ENCODE data around the gene TGFBR2.

TGFBR2 gene

DNA sequence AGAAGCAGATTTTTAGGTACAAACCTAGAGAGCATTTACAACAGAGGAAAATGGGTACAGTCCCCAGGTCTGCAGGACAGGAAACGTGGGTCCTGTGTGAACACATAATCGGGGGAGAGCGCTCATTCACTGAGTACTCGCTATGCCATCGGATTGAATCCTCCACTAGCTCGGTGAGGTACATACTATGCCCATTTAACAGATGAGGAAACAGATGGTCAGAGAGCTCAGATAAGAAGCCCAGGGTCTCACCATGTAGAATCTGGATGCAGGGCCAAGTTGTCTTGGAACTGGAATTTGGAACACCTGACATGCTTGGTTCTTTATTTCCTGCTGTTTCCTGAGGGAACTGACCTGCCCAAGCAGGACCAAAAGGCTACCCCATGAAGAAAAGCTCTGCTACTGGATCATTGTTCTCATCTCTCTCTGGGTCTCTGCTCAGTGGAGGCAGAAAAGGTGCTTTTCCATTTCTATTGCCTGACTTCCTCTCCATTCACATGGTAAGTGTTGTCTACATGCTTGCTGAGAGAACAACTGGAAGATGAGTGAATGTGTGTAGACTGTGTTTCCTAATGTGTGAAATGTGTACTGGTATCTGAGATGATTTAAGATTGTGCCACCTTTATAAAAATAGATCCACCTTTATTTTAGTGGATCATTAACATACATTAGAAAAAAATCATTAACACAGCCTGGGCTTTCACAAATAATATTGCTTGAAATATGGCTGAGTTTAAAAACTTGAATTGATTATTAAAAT lies 89.1 kb downstream of the TGFBR2 start:
- no peak for FAIRE-seq

DNA sequence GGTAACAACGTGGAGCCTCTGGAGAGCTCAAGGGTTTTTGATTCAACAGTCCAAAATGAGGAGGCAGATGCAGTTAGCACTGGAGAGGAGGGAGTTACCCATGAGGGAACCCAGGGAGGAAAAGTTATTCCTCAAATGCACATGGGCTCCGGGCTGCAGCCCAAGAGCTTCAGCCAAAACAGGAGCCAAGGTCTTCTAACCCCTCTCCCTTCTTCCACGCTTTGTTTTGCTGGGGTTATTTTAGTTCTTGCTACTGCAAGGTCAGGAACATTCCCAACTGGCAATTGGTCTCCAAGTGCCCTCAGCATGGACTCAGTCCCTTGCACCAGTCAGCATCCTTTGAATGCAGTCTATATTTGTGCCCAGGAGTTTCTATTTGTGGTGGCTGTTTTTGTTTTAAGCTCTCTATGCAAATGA lies 90.0 kb downstream of the TGFBR2 start:
- FAIRE-seq: no peak

DNA sequence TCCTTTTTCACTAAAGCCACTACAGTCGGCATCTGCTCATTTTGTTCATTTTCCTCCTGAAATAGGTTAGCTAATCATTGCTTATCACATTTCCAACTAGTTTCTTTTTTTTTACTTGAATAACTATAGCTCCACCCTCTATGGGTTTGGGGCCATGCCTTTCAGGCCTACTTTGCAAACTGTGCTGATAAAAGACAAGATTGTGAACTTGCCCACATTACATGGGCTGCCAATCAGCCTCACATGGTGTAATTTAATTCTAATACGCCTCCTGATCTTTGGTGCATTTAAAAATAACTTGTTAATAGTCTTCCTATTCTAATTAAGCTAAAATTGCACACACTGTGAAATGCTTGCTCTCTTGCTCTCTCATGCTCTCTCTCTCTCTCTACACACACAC lies 90.5 kb downstream of the TGFBR2 start:
- FAIRE-seq: no peak

GRCh38 chr3:30698549-30698948 lies 92.1 kb downstream of the TGFBR2 start:
- FAIRE-seq: no peak

GRCh38 chr3:30699927-30700326 lies 93.5 kb downstream of the TGFBR2 start:
- no peak for FAIRE-seq

DNA sequence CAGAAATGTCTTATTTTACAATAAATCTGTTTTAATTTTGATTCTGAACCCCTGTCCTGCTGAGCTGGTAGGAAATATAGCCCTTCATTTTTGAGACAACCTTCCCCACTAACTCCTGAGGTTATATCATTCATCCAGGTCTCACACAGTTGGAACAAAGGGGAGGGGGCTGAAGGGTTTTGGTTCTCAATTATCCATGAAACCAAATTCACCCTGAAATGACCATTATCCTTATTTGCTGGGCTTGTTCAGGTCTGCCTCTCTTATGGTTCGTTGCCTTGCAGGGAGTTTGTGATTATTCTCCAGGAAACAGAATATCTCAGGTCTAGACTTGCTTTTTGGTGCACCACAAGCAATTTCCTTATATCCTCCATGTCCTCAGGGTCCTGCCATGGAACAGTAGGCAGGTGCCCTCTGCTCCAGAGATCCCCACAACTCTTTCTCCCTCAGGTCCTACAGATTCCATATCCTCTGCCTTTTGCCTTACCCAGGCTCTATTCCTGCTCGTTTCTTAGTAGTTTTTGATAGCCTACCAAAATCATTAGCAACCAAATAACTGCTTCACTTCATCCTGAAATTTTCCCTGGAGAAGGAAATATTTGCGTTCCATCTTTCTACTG lies 94.4 kb downstream of the TGFBR2 start:
- no peak for FAIRE-seq

- no peak for FAIRE-seq
These were observed 95.8 kb downstream of the TGFBR2 start for GRCh38 chr3:30702038-30702827.

DNA sequence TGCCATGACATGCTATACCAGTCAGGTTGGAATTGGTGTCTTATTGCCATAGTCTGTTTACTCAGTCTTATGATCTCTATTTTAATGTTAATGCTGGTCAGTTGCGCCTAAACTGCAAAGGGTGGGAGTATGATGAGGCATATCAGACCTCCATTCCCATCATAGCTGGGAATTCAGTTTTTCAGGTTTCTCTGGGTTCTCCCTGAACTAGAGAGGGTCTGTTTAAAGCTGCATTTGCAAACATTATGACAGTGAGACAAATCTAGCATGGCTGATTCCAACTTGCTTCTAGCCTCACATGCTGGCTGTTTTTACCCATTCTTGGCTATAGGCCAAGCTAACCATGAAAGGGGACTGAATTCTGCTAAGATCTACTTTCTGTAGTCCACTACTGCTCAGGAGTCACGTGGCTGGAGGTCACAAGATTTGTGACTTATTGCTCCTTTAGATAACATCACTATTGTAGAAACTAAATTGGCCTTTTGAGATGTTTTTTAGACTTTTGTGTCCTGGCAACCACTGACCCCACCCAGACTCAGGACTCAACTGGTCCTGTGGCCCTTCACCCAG lies 96.5 kb downstream of the TGFBR2 start:
- no peak for FAIRE-seq

- FAIRE-seq: no peak
These were observed 98.8 kb downstream of the TGFBR2 start for GRCh38 chr3:30704931-30705890.

- no peak for FAIRE-seq
These were observed 101.4 kb downstream of the TGFBR2 start for GRCh38 chr3:30707825-30708224.

DNA sequence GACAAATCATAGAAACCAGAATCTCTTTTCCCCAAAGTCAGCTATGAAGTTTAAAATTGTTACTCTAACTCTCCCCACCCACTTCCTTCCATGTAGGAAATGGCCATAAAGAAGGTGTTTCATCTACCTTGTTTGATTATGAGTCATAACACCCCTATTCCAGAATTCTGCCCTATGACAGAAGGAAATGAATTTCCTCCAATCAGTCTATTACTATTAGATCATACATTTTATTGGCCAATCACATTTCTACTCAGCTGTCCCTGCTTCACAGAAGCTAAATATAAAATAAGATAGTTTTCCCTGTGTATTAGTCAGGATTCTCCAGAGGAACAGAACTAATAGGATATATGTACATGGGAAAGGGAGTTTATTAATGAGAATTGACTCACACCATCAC lies 102.1 kb downstream of the TGFBR2 start:
- FAIRE-seq: no peak

DNA sequence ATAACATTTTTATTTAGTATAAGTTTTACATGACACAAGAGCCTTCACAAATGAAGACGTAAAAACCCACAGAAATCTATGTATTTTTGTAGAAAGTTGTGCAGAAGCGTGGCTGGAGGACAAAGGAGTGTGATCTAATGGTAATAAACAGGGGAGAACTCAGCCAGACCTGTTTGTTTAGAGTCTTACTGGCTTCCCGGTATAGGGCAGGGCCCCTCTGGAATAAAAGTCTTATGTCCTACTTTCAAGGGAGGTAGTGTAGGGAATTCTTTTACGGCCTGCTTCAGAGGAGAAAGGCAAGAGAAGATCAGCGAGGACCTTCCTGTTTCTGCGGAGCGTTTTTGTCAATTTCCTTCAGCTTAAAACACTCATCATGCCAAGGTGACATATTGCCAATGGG lies 103.6 kb downstream of the TGFBR2 start:
- no peak for FAIRE-seq

DNA sequence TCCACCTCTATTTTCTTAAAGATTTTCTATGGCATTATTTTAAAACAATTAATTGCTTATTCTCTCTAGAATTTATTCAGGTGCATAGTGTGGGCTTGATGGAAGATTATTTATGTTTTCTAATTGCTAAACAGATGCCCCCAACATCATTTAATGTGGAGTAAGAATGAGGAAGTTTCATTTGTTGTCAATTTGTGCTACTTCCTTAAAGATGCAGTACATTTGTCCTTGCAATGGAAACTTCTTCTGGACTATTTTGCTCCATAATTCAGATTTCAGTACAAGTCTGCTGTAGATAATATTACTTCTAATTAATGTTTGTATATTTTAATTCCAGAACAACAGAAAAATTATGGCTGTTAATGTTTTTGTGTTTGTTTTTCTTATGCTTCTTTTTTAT lies 104.8 kb downstream of the TGFBR2 start:
- no peak for FAIRE-seq

DNA sequence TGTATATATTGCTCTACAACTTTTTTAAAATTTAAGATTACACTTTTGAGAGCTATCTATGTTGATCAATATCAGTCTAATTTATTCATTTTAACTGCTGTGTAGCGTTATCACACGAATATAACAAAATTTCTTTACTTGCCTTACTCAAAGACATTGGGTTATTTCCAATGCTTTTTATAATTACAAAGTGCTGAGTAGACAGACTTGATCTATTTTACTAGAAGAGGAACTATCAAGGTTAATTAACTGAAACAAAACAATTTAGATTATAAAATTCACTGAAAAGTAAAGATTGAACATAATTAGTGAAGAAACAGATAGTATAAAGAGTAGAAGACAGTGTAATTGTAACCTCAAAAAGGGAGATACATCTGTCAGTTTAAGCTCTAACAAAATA lies 105.5 kb downstream of the TGFBR2 start:
- FAIRE-seq: no peak

DNA sequence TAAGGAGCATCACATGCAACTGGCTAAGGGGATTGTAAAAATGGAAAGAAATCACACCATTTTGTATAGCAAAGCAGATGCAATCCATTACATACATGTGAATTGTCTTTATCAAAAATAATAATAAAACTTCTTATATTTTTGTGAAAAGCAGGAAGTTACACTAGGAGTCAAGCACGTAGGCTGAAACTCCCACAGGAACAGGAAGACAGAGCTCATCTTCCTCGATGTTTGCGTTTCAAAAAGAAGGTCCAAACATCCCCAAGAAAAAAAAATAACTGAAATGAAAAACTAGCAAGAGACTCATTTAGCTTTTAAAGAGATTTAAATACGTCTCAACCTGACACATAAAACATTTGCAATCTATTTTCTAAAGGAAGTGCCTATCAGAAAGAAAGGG lies 106.6 kb downstream of the TGFBR2 start:
- FAIRE-seq: no peak

GRCh38 chr3:30713885-30714503 lies 107.6 kb downstream of the TGFBR2 start:
- FAIRE-seq: no peak

- FAIRE-seq: no peak
These were observed 113.1 kb downstream of the TGFBR2 start for GRCh38 chr3:30719536-30719935.

GRCh38 chr3:30720586-30721313 lies 114.3 kb downstream of the TGFBR2 start:
- FAIRE-seq: no peak

DNA sequence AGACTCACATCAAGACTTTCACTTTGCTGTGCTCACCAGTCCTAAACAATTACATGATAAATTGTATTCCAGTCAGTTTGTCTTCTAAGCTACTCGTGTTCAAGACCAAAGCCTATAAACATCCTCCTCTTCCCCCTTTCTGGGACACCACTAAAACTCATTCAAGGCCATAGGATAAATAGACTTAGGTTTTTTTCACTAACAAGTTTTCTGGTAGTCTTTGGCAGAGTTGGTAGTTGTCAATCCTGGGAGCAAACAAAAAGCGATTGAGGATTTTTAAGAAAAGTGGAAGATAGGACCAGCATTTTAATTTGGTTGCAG lies 114.9 kb downstream of the TGFBR2 start:
- no peak for FAIRE-seq

DNA sequence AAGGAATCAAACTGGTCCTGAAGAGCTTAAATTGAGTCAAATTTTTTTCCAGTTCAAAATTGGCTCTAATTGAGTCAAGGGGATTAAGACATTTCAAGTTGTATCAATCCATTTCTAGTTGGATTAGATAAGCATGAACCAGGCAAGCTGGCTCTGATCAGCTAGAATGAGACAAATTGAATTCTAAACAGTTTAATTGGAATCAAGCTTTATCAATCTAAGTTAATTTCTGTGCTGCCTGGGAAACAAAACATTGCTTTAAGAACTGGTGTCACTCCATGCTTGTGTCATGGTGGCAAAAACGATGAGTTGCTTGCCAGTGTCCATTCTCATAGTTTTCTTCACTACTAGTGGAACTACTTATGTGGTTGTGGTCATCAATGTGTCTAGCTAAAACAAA lies 116.8 kb downstream of the TGFBR2 start:
- no peak for FAIRE-seq

GRCh38 chr3:30724863-30725262 lies 118.5 kb downstream of the TGFBR2 start:
- FAIRE-seq: no peak
